Parathyroid adenoma (tissue), 2 donors: Measurements from ENCODE around the gene SCGB3A1.

Experiments
- H2AFZ ChIP-seq: fragments of 300-600 bp; sonication (generic); one replicate; pipeline ENCODE4 v1.7.0; 2017; ENCODE audit warnings: antibody characterized with exemption, mild to moderate bottlenecking
- H3K27ac ChIP-seq: fragments of 300-600 bp; sonication (generic); one replicate; pipeline ENCODE4 v1.7.0; 2017
- H3K27me3 ChIP-seq: fragments of 300-600 bp; sonication (generic); one replicate; pipeline ENCODE4 v1.7.0; 2017; ENCODE audit warnings: low read length; ENCODE audit not compliant: control insufficient read depth, insufficient read depth
- H3K36me3 ChIP-seq: fragments of 300-600 bp; sonication (generic); one replicate; pipeline ENCODE4 v1.7.0; 2017; ENCODE audit warnings: low read length; ENCODE audit not compliant: control insufficient read depth, insufficient read depth
- H3K4me1 ChIP-seq: fragments of 300-600 bp; sonication (generic); one replicate; pipeline ENCODE4 v1.7.0; 2017; ENCODE audit warnings: control low read depth
- H3K4me2 ChIP-seq: fragments of 300-600 bp; sonication (generic); one replicate; pipeline ENCODE4 v1.7.0; 2017; ENCODE audit warnings: low read length
- H3K4me3 ChIP-seq: fragments of 300-600 bp; sonication (generic); one replicate; pipeline ENCODE4 v1.7.0; 2017; ENCODE audit warnings: low read depth, low read length
- H3K79me2 ChIP-seq: fragments of 300-600 bp; sonication (generic); one replicate; pipeline ENCODE4 v1.7.0; 2017; ENCODE audit warnings: control low read depth
- H3K9ac ChIP-seq: fragments of 300-600 bp; sonication (generic); one replicate; pipeline ENCODE4 v1.7.0; 2017; ENCODE audit warnings: mild to moderate bottlenecking
- H3K9me3 ChIP-seq: fragments of 300-600 bp; sonication (generic); one replicate; pipeline ENCODE4 v1.7.0; 2017; ENCODE audit warnings: low read length; ENCODE audit not compliant: control insufficient read depth
- CTCF ChIP-seq: fragments of 300-600 bp; sonication (generic); IDR thresholded peaks from one replicate; pipeline ENCODE4 v1.7.0; 2017; ENCODE audit warnings: antibody characterized with exemption, mild to moderate bottlenecking
- donor health status: primary hyperparathyroidism.

Gene SCGB3A1

GRCh38 chr5:180623411-180623834 is 32.1 kb upstream of the SCGB3A1 start:
- Histone ChIP-seq H2AFZ (no peak overlapping the region), H3K4me3 (no peak overlapping the region), H3K9me3 (no peaks in the 10 kb centered on the region), H3K27ac (no peak overlapping the region), H3K4me2 (no peak overlapping the region), H3K36me3 (no peaks in the 10 kb centered on the region), H3K79me2 (no peaks in the 10 kb centered on the region), H3K4me1 (no peaks in the 10 kb centered on the region), H3K27me3 (no peaks in the 10 kb centered on the region), H3K9ac (no peak overlapping the region)
- no peak for TF ChIP-seq CTCF

GRCh38 chr5:180622910-180623309 is 31.6 kb upstream of the SCGB3A1 start:
- H3K4me3 ChIP-seq, result no peak overlapping the region
- no peaks in the 10 kb centered on the region for H3K79me2 ChIP-seq
- H3K27me3 ChIP-seq, result no peaks in the 10 kb centered on the region
- no peak overlapping the region for H2AFZ ChIP-seq
- no peaks in the 10 kb centered on the region for H3K36me3 ChIP-seq
- no peak overlapping the region for H3K9ac ChIP-seq
- H3K27ac ChIP-seq, result no peak overlapping the region
- H3K9me3 ChIP-seq, result no peaks in the 10 kb centered on the region
- H3K4me2 ChIP-seq, result no peak overlapping the region
- no peak for TF ChIP-seq CTCF
- no peaks in the 10 kb centered on the region for H3K4me1 ChIP-seq

DNA sequence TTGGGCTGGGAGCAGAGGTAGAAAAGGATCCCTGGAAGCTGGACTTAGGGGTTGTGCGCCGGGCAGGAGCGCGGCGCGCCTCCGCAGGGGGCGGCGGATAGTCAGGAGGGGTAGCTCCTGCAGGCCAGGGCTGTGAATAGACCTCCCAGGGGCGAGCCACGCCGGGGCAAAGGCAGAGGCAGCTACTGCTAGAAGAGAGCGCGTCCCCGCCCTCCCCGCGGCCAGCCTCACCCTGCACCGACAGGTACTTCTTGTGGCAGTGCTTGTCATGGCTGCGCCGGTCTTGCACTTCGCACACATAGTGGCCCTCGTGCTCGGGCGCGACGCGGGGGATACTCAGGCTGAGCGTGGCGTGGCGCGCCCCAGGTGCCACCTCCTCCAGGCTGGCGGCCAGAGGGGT is 30.0 kb upstream of the SCGB3A1 start:
- no peaks in the 10 kb centered on the region for H3K36me3 ChIP-seq
- no peaks in the 10 kb centered on the region for H3K4me1 ChIP-seq
- H3K4me2 ChIP-seq, result no peak overlapping the region
- H3K9ac ChIP-seq, result no peak overlapping the region
- no peak overlapping the region for H3K27ac ChIP-seq
- H3K4me3 ChIP-seq, result no peak overlapping the region
- no peak overlapping the region for H2AFZ ChIP-seq
- H3K79me2 ChIP-seq, result no peaks in the 10 kb centered on the region
- H3K27me3 ChIP-seq, result no peaks in the 10 kb centered on the region
- H3K9me3 ChIP-seq, result no peaks in the 10 kb centered on the region
- TF ChIP-seq CTCF, result no peak

GRCh38 chr5:180620014-180620413 is 28.7 kb upstream of the SCGB3A1 start:
- H3K27me3 ChIP-seq, result no peaks in the 10 kb centered on the region
- H3K27ac ChIP-seq, result no peak overlapping the region
- TF ChIP-seq CTCF, result no peak
- no peak overlapping the region for H2AFZ ChIP-seq
- H3K36me3 ChIP-seq, result no peaks in the 10 kb centered on the region
- H3K4me1 ChIP-seq, result no peaks in the 10 kb centered on the region
- no peak overlapping the region for H3K9ac ChIP-seq
- no peak overlapping the region for H3K4me3 ChIP-seq
- H3K79me2 ChIP-seq, result no peaks in the 10 kb centered on the region
- H3K4me2 ChIP-seq, result no peak overlapping the region
- no peaks in the 10 kb centered on the region for H3K9me3 ChIP-seq

DNA sequence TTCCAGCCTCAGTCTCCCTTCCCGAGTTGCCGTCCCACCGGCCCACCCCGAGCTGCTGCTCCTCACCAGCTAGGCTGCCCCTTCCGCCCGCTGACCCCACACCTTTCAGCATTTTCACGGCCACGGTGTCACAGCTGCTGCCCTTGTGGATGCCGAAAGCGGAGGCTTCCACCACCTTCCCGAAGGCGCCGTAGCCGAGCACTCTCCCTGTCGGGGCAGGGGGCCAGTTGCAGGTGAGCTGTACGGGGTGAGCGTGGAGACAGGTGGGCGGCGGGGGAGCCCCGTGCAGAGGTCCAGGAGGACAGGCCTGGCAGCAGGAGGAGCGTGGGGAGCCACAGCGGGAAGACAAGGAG is 28.2 kb upstream of the SCGB3A1 start:
- TF ChIP-seq CTCF, result no peak
- H3K36me3 ChIP-seq, result no peaks in the 10 kb centered on the region
- H3K9me3 ChIP-seq, result no peaks in the 10 kb centered on the region
- no peak overlapping the region for H3K9ac ChIP-seq
- no peak overlapping the region for H2AFZ ChIP-seq
- H3K27ac ChIP-seq, result no peak overlapping the region
- H3K27me3 ChIP-seq, result no peaks in the 10 kb centered on the region
- no peaks in the 10 kb centered on the region for H3K4me1 ChIP-seq
- H3K4me2 ChIP-seq, result no peak overlapping the region
- H3K4me3 ChIP-seq, result no peak overlapping the region
- no peaks in the 10 kb centered on the region for H3K79me2 ChIP-seq
